ENCODE measurements around the gene NELFE. TPM values are rescaled to one million over a fixed set of nuclear protein-coding genes. Genes with fewer than 3 reads are reported as not detected.

NELFE gene
- total RNA-seq, 1 experiment from 2014 or later, result 91.4 TPM

GRCh38 chr6:31943742-31944141, 15.0 kb downstream of the NELFE start:
- no peak overlapping the region for H4K5ac ChIP-seq (ENCODE audit: insufficient read length, low read depth, low read length)
- no peak overlapping the region for H3T11ph ChIP-seq (ENCODE audit: low read length)
- H2BK12ac ChIP-seq (ENCODE audit: insufficient read length, low read depth, low read length), result no peak overlapping the region
- Mint-ChIP-seq H3K27ac (no peak overlapping the region), H3K4me3 (no peak overlapping the region), H3K9me3 (no peaks in the 10 kb centered on the region), H3K4me1 (peaks cover 11 to 17% of the 10 kb centered on the region in 2 experiments), H3K27me3 (ENCODE audit: low read depth) (peaks cover 62% of the 10 kb centered on the region), H3K36me3 (ENCODE audit: insufficient read depth in 1 of 3, low read depth in 3 of 3) (no peaks in the 10 kb centered on the region; a peak in 1 of 7 replicates)
- no peaks in the 10 kb centered on the region for H3K23me2 ChIP-seq (ENCODE audit: insufficient read length, low read depth, low read length, poor library complexity, severe bottlenecking)
- no peak overlapping the region for H2BK120ac ChIP-seq (ENCODE audit: low read depth, low read length, poor library complexity, severe bottlenecking)
- no peak overlapping the region for H3K23ac ChIP-seq (ENCODE audit: insufficient read length, low read depth, low read length)
- no peak overlapping the region for H4K91ac ChIP-seq (ENCODE audit: insufficient read length, low read depth, low read length)
- no peak overlapping the region for H3K56ac ChIP-seq (ENCODE audit: insufficient read length, low read depth, low read length)
- H2BK5ac ChIP-seq (ENCODE audit: insufficient read length, low read length), result no peak overlapping the region
- TF ChIP-seq CTCF (conservative IDR thresholded peaks at IDR 0.05), result no peak
- no peak overlapping the region for H2BK15ac ChIP-seq (ENCODE audit: low read depth, low read length)
- H3K4ac ChIP-seq (ENCODE audit: low read depth, low read length), result no peak overlapping the region
- whole genome bisulfite sequencing (ENCODE audit: extremely low coverage, insufficient read length, low lambda C conversion rate), result no CpG with 5 or more reads among the region's 3 CpGs
- H2AK5ac ChIP-seq (ENCODE audit: insufficient read length, low read length), result no peak overlapping the region
- no peak overlapping the region for H3K18ac ChIP-seq (ENCODE audit: insufficient read length, low read depth, low read length)
- peaks cover under 1% of the 10 kb centered on the region for H4K20me1 ChIP-seq (ENCODE audit: control insufficient read depth, insufficient read depth, insufficient read length)
- H3K4me1 ChIP-seq (ENCODE audit: insufficient read depth, low read length), result peaks cover 2% of the 10 kb centered on the region; the same call in 1 of the 2 replicates
- DNase-seq, result no peak
- no peaks in the 10 kb centered on the region for H3K79me1 ChIP-seq (ENCODE audit: insufficient read depth, low read depth, low read length, poor library complexity, severe bottlenecking)
- H3K27me3 ChIP-seq (ENCODE audit: insufficient read depth, low read length), result no peaks in the 10 kb centered on the region
- no peaks in the 10 kb centered on the region for H3K9me3 ChIP-seq (ENCODE audit: control insufficient read depth, low read depth, low read length)
- no peak overlapping the region for H3K14ac ChIP-seq (ENCODE audit: insufficient read depth, low read length)
- H4K8ac ChIP-seq (replicated peaks; ENCODE audit: insufficient read length, low read depth, low read length), result no peak overlapping the region
- no peak overlapping the region for H2AFZ ChIP-seq (ENCODE audit: low read length)
- H3K9ac ChIP-seq (ENCODE audit: extremely low read depth, insufficient read length, low read length), result no peak overlapping the region
- no peaks in the 10 kb centered on the region for H3K79me2 ChIP-seq (ENCODE audit: insufficient read depth, low read length)
- no peak overlapping the region for H3K27ac ChIP-seq (ENCODE audit: insufficient read length, low read depth, low read length)
- no peak overlapping the region for H3K4me2 ChIP-seq (ENCODE audit: insufficient read depth, insufficient read length, low read length)
- H2BK20ac ChIP-seq (ENCODE audit: low read depth, low read length, poor library complexity, severe bottlenecking), result no peak overlapping the region

Data from H9 (cell line).